ENCODE results near the gene CCR4. TPM values are rescaled to one million over a fixed set of nuclear protein-coding genes. Genes with fewer than 3 reads are reported as not detected.

Gene CCR4
- total RNA-seq, 1 donor from 2014 or later = 0.31 TPM

DNA sequence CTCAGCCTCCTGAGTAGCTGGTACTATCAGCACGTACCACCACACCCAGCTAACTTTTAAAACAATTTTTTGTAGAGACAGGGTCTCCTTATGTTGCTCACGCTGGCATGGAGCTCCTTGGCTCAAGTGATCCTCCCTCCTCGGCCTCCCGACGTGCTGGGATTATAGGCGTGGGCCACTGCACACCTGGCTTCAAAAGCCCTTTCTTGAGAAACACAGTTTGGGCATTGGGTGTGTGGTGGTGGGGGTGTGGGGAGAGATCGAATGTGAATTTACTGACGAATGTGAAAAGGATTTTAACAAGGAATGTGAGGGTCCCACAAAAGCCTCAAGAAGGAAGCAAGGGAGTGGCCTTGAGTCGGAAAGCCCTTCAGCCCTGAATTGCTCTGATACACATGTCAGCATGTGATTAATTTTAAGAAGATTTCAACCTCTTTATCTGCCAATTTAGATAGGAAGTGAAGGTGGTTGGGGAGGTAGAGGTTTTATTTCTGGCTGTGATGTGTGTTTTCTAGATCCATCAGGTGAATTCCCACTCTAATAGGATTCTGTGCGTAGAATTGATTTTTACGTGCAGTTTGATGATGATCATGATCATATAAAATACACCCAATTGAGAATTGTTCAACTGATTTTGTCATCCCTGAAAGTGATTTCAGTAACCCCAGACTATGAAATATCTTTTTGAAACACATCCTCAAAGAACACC is 1.1 kb downstream of the CCR4 start:
- ATAC-seq (ENCODE audit: low read depth) = no peak
- intact Hi-C loops (cut with micrococcal nuclease) = no loop called here

DNA sequence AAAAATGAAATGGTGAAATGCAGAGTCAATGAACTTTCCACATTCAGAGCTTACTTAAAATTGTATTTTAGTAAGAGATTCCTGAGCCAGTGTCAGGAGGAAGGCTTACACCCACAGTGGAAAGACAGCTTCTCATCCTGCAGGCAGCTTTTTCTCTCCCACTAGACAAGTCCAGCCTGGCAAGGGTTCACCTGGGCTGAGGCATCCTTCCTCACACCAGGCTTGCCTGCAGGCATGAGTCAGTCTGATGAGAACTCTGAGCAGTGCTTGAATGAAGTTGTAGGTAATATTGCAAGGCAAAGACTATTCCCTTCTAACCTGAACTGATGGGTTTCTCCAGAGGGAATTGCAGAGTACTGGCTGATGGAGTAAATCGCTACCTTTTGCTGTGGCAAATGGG is 3.1 kb downstream of the CCR4 start:
- Mint-ChIP-seq H3K4me1 (peaks cover 5% of the 10 kb centered on the region), H3K36me3 (ENCODE audit: low read depth) (no peaks in the 10 kb centered on the region), H3K4me3 (no peak overlapping the region), H3K27ac (no peak overlapping the region), H3K9me3 (no peaks in the 10 kb centered on the region), H3K27me3 (no peaks in the 10 kb centered on the region)
- DNase-seq (no peak), ATAC-seq (ENCODE audit: low read depth) (no peak)
- POLR2A ChIA-PET = no interaction called here
- CTCF ChIA-PET = no interaction called here
- TF ChIP-seq, protein P1, sequence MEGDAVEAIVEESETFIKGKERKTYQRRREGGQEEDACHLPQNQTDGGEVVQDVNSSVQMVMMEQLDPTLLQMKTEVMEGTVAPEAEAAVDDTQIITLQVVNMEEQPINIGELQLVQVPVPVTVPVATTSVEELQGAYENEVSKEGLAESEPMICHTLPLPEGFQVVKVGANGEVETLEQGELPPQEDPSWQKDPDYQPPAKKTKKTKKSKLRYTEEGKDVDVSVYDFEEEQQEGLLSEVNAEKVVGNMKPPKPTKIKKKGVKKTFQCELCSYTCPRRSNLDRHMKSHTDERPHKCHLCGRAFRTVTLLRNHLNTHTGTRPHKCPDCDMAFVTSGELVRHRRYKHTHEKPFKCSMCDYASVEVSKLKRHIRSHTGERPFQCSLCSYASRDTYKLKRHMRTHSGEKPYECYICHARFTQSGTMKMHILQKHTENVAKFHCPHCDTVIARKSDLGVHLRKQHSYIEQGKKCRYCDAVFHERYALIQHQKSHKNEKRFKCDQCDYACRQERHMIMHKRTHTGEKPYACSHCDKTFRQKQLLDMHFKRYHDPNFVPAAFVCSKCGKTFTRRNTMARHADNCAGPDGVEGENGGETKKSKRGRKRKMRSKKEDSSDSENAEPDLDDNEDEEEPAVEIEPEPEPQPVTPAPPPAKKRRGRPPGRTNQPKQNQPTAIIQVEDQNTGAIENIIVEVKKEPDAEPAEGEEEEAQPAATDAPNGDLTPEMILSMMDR (IDR thresholded peaks at IDR 0.05) = no peak
- intact Hi-C loops (cut with micrococcal nuclease) = no loop called here

More for the DNA sequence above, 1.1 kb downstream of the CCR4 start:
- H3K4me1 Mint-ChIP-seq = peaks cover 9% of the 10 kb centered on the region
- H3K9me3 Mint-ChIP-seq = no peaks in the 10 kb centered on the region
- no peaks in the 10 kb centered on the region for H3K27me3 Mint-ChIP-seq
- ChIA-PET POLR2A (no interaction called here), CTCF (interaction anchor here (0.6 kb wide), 1 partner anchor 200 kb away, joined by 3 read pairs; no protein-coding TSS in a partner anchor)
- DNase-seq = no peak
- TF ChIP-seq, protein P1 (IDR thresholded peaks at IDR 0.05) = no peak
- no peaks in the 10 kb centered on the region for H3K36me3 Mint-ChIP-seq (ENCODE audit: low read depth)
- no peak overlapping the region for H3K27ac Mint-ChIP-seq
- H3K4me3 Mint-ChIP-seq = no peak overlapping the region

DNA sequence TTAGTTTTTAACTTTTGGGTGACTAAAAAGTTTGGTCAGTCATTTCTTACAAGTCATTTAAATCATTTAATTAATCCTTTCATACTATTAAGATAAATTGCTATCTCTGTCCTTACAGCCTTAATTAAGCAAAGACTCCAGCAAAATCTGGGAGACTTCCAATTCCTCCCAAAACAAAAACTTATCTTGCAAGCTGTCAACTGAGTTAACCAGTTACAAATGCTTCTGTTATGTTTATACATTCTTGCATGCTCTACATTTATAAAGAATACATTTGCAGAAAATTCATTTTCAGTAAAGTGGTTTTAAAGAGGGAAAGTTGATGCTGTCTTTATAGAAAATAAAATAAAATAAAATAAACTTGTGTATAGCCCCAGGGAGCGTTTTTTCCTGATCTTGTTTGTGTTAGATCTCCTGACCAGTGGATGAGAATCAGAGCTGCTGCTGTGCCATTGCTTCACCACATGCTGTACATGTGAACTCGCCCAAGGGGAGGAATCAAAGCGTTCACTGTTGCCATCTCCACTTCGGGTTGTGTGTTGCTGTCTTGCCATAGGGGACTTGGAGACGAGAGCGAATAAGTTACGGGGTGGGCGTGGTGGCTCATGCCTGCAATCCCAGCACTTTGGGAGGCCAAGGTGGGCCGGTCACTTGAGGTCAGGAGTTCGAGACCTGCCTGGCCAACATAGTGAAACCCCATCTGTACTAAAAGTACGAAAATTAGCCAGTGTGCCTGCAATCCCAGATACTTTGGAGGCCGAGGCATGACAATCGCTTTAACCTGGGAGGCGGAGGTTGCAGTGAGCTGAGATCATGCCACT is 5.5 kb downstream of the CCR4 start:
- Mint-ChIP-seq H3K27ac (no peak overlapping the region), H3K4me1 (peaks cover 6% of the 10 kb centered on the region), H3K36me3 (ENCODE audit: low read depth) (no peaks in the 10 kb centered on the region), H3K9me3 (no peaks in the 10 kb centered on the region), H3K27me3 (no peaks in the 10 kb centered on the region), H3K4me3 (no peak overlapping the region)
- ATAC-seq (ENCODE audit: low read depth) (no peak), DNase-seq (no peak)
- CTCF ChIA-PET = no interaction called here
- TF ChIP-seq, protein P1 (IDR thresholded peaks at IDR 0.05) = no peak
- intact Hi-C loops (cut with micrococcal nuclease) = no loop called here
- POLR2A ChIA-PET = interaction anchor here (0.7 kb wide), 1 partner anchor 136 kb away, joined by 5 read pairs; no protein-coding TSS in a partner anchor

DNA sequence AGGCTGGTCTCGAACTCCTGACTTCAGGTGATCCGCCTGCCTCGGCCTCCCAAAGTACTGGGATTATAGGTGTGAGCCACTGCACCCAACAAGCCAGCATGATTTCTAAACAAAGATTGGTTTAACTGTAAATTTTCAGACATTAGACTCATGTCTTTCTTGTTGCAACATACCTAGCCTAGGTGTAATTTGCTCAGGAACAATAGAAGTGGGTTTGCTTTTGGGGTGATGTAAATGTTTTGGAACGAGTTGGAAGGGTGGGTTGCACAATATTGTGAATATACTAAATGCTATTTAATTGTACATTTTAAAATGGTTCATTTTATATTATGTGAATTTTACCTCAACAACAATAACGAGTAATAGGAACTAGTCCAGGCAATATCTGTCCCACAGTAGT is 7.1 kb downstream of the CCR4 start:
- H3K27me3 Mint-ChIP-seq = no peaks in the 10 kb centered on the region
- H3K4me3 Mint-ChIP-seq = no peak overlapping the region
- ChIA-PET POLR2A (interaction anchor here (0.6 kb wide), 1 partner anchor 37 kb away, joined by 4 read pairs; no protein-coding TSS in a partner anchor), CTCF (no interaction called here)
- intact Hi-C loops (cut with micrococcal nuclease) = no loop called here
- no peak for ATAC-seq (ENCODE audit: low read depth)
- peaks cover 6% of the 10 kb centered on the region for H3K4me1 Mint-ChIP-seq
- TF ChIP-seq, protein P1 (IDR thresholded peaks at IDR 0.05) = no peak
- no peaks in the 10 kb centered on the region for H3K9me3 Mint-ChIP-seq
- H3K36me3 Mint-ChIP-seq (ENCODE audit: low read depth) = no peaks in the 10 kb centered on the region
- no peak overlapping the region for H3K27ac Mint-ChIP-seq
- DNase-seq = no peak

DNA sequence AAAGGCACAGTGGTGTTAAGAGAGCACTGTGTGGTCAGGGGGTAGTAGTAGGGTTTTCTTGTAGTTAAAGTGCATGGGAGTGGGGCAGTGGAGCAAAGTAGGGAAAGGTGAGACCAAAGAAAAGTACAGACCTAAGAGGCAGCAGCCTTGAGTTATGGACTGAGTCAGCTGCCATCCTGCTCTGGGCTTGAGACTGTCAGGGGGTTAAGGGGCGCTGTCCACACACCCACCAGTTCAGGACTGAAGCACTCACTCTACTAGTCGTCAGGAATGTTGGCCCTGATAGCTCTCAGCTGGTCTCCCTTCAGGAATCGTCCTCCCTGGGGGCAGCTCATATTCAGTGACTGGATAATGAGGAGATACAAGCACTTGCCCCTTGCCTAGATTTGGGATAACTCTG is 7.9 kb downstream of the CCR4 start:
- POLR2A ChIA-PET = interaction anchor here (0.6 kb wide), 1 partner anchor 36 kb away, joined by 4 read pairs; no protein-coding TSS in a partner anchor
- no peaks in the 10 kb centered on the region for H3K27me3 Mint-ChIP-seq
- H3K4me3 Mint-ChIP-seq = no peak overlapping the region
- H3K36me3 Mint-ChIP-seq (ENCODE audit: low read depth) = no peaks in the 10 kb centered on the region
- peaks cover 6% of the 10 kb centered on the region for H3K4me1 Mint-ChIP-seq
- DNase-seq (no peak), ATAC-seq (ENCODE audit: low read depth) (no peak)
- no peaks in the 10 kb centered on the region for H3K9me3 Mint-ChIP-seq
- TF ChIP-seq, protein P1 (IDR thresholded peaks at IDR 0.05) = no peak
- H3K27ac Mint-ChIP-seq = no peak overlapping the region
- CTCF ChIA-PET = no interaction called here
- intact Hi-C loops (cut with micrococcal nuclease) = no loop called here
